COLO668 (cell line): ENCODE data around the gene KAT7.
"Not testable (repeated sequence)": the region's sequence is repeated elsewhere in the genome, so short reads cannot be mapped to it uniquely, and the experiment has no call there.

Experiments used
- DNase-seq: peaks from one replicate; lab custom pipeline; 2025; ENCODE audit not compliant: unreplicated experiment; lab: John Stamatoyannopoulos, UW

The KAT7 gene

GRCh38 chr17:49788478-49789242, at the start of gene KAT7:
Gene KAT7 (plus strand): TSS chr17:49788681. CDS start chr17:49788835, 154 bp downstream.
- DNase-seq, result peak; percentile 95

GRCh38 chr17:49739641-49740271, 48.7 kb upstream of the KAT7 start:
- peak; percentile 84 for DNase-seq

GRCh38 chr17:49741009-49741691, 47.3 kb upstream of the KAT7 start:
- no peak for DNase-seq

GRCh38 chr17:49741692-49742076, 46.8 kb upstream of the KAT7 start:
- DNase-seq, result no peak

- no peak for DNase-seq
Measured at GRCh38 chr17:49742166-49742638, 46.3 kb upstream of the KAT7 start.

- no peak for DNase-seq
Measured at GRCh38 chr17:49745175-49746139, 43.0 kb upstream of the KAT7 start.

GRCh38 chr17:49746791-49747490, 41.5 kb upstream of the KAT7 start:
- no peak for DNase-seq

GRCh38 chr17:49747632-49748031, 40.8 kb upstream of the KAT7 start:
- DNase-seq, result no peak

- DNase-seq, result no peak
Measured at GRCh38 chr17:49748223-49748622, 40.3 kb upstream of the KAT7 start.

- DNase-seq, result no peak
Measured at GRCh38 chr17:49748791-49749190, 39.7 kb upstream of the KAT7 start.

- no peak for DNase-seq
Measured at GRCh38 chr17:49749730-49750129, 38.8 kb upstream of the KAT7 start.

GRCh38 chr17:49752508-49752907, 36.0 kb upstream of the KAT7 start:
- DNase-seq, result no peak

GRCh38 chr17:49753959-49754391, 34.5 kb upstream of the KAT7 start:
- no peak for DNase-seq

- DNase-seq, result no peak
Measured at GRCh38 chr17:49755663-49756283, 32.7 kb upstream of the KAT7 start.

- no peak for DNase-seq
Measured at GRCh38 chr17:49756323-49757150, 31.9 kb upstream of the KAT7 start.

- no peak for DNase-seq
Measured at GRCh38 chr17:49757151-49757777, 31.2 kb upstream of the KAT7 start.

GRCh38 chr17:49758464-49759010, 29.9 kb upstream of the KAT7 start:
- not testable (repeated sequence) for DNase-seq

GRCh38 chr17:49759203-49759602, 29.3 kb upstream of the KAT7 start:
- no peak for DNase-seq
